SU-DHL-6 (cell line): ENCODE data around the gene ACP4.

Experiments used
- H2AFZ ChIP-seq: fragments of 200-600 bp; sonication (generic); 2 replicates; pipeline ENCODE4 v1.6.1; 2014; ENCODE audit warnings: low read depth, mild to moderate bottlenecking, moderate library complexity, mixed read lengths, antibody characterized with exemption, low read length; ENCODE audit not compliant: severe bottlenecking
- H3F3A ChIP-seq: fragments of 200-600 bp; shearing (Covaris generic); 2 replicates; pipeline ENCODE4 v1.6.0; 2016; ENCODE audit warnings: antibody characterized with exemption, mild to moderate bottlenecking; ENCODE audit not compliant: insufficient read depth
- H3K27ac ChIP-seq: fragments of 200-600 bp; sonication (generic); 2 replicates; pipeline ENCODE4 v1.5.1; 2016; ENCODE audit warnings: low read depth, mild to moderate bottlenecking, low read length, moderate library complexity, mixed read lengths
- H3K27me3 ChIP-seq: fragments of 200-600 bp; sonication (generic), shearing (Covaris generic); 2 replicates; pipeline ENCODE4 v1.6.0; 2014; ENCODE audit warnings: mild to moderate bottlenecking, low read length
- H3K36me3 ChIP-seq: fragments of 200-600 bp; sonication (generic); 2 replicates; pipeline ENCODE4 v1.6.1; 2014; ENCODE audit warnings: mild to moderate bottlenecking, low read length, mixed read lengths
- H3K4me2 ChIP-seq: fragments of 300-600, 200-600 bp; shearing (Covaris generic), sonication (generic); 2 replicates; pipeline ENCODE4 v1.6.0; 2014; ENCODE audit warnings: low read length, low read depth, mild to moderate bottlenecking; ENCODE audit not compliant: poor library complexity, severe bottlenecking
- H3K4me3 ChIP-seq: fragments of 200-600 bp; sonication (generic); 2 replicates; pipeline ENCODE4 v1.5.1; 2014; ENCODE audit warnings: antibody characterized with exemption, low read length, mild to moderate bottlenecking, mixed read lengths; ENCODE audit not compliant: insufficient read depth, poor library complexity, severe bottlenecking
- H3K79me2 ChIP-seq: fragments of 200-600 bp; sonication (generic); 2 replicates; pipeline ENCODE4 v1.6.1; 2014; ENCODE audit warnings: mild to moderate bottlenecking, low read length, moderate library complexity; ENCODE audit not compliant: insufficient read depth
- H3K9ac ChIP-seq: fragments of 200-600 bp; sonication (generic); 2 replicates; pipeline ENCODE4 v1.7.0; 2014; ENCODE audit warnings: mild to moderate bottlenecking, low read length
- H3K9me2 ChIP-seq: fragments of 200-600 bp; sonication (generic); replicated peaks from 2 replicates; pipeline ENCODE4 v1.6.1; 2014; ENCODE audit warnings: low read length; ENCODE audit not compliant: insufficient read depth
- H3K9me3 ChIP-seq: fragments of 200-600 bp; sonication (generic); 2 replicates; pipeline ENCODE4 v1.6.1; 2014; ENCODE audit warnings: low read length, mixed read lengths; ENCODE audit not compliant: insufficient read depth
- H4K20me1 ChIP-seq: fragments of 200-600 bp; sonication (generic); 2 replicates; pipeline ENCODE4 v1.6.1; 2014; ENCODE audit warnings: low read depth, mild to moderate bottlenecking, antibody characterized with exemption, low read length, moderate library complexity, mixed read lengths
- EZH2phosphoT487 ChIP-seq: fragments of 200-600 bp; sonication (generic), shearing (Covaris generic); conservative IDR thresholded peaks from 2 replicates; pipeline ENCODE4 v1.6.1; 2018; ENCODE audit warnings: mild to moderate bottlenecking, antibody characterized with exemption, low read length, moderate library complexity, mixed read lengths
- TF ChIP-seq, protein P1 (sequence below): fragments of 200-600 bp; sonication (generic); IDR thresholded peaks from one replicate; pipeline ENCODE4 v1.5.1; 2017; ENCODE audit warnings: antibody characterized with exemption, mild to moderate bottlenecking, low read length, moderate library complexity; ENCODE audit not compliant: insufficient read depth, poor library complexity, severe bottlenecking

The ACP4 gene

DNA sequence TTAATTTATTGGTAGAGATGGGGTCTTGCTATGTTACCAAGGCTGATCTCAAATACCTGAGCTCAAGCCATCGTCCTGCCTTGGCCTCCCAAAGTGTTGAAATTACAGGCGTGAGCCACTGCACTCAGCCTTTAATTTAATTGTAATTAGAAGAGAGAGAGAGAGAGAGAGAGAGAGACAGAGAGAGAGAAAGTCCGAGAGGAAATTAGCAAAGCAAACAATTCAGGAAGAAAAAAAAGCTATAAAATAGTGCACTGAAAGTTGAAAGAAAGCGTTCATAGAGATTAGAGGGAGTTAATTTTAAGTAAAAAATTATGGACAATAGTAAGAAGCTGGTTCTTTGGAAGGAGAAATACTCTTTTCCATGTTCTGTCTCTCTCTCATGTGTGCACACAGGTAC is 13.0 kb upstream of the ACP4 start:
- H4K20me1 ChIP-seq, result no peaks in the 10 kb centered on the region
- H3K4me3 ChIP-seq, result no peak overlapping the region
- TF ChIP-seq EZH2phosphoT487, result no peak
- TF ChIP-seq, protein P1, sequence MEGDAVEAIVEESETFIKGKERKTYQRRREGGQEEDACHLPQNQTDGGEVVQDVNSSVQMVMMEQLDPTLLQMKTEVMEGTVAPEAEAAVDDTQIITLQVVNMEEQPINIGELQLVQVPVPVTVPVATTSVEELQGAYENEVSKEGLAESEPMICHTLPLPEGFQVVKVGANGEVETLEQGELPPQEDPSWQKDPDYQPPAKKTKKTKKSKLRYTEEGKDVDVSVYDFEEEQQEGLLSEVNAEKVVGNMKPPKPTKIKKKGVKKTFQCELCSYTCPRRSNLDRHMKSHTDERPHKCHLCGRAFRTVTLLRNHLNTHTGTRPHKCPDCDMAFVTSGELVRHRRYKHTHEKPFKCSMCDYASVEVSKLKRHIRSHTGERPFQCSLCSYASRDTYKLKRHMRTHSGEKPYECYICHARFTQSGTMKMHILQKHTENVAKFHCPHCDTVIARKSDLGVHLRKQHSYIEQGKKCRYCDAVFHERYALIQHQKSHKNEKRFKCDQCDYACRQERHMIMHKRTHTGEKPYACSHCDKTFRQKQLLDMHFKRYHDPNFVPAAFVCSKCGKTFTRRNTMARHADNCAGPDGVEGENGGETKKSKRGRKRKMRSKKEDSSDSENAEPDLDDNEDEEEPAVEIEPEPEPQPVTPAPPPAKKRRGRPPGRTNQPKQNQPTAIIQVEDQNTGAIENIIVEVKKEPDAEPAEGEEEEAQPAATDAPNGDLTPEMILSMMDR, result no peak
- H3K27me3 ChIP-seq, result no peaks in the 10 kb centered on the region
- no peaks in the 10 kb centered on the region for H3K36me3 ChIP-seq
- H3F3A ChIP-seq, result no peaks in the 10 kb centered on the region
- no peak overlapping the region for H3K9ac ChIP-seq
- H3K79me2 ChIP-seq, result no peaks in the 10 kb centered on the region
- no peak overlapping the region for H2AFZ ChIP-seq
- no peaks in the 10 kb centered on the region for H3K9me2 ChIP-seq
- no peaks in the 10 kb centered on the region for H3K9me3 ChIP-seq
- no peak overlapping the region for H3K4me2 ChIP-seq
- H3K27ac ChIP-seq, result no peak overlapping the region

DNA sequence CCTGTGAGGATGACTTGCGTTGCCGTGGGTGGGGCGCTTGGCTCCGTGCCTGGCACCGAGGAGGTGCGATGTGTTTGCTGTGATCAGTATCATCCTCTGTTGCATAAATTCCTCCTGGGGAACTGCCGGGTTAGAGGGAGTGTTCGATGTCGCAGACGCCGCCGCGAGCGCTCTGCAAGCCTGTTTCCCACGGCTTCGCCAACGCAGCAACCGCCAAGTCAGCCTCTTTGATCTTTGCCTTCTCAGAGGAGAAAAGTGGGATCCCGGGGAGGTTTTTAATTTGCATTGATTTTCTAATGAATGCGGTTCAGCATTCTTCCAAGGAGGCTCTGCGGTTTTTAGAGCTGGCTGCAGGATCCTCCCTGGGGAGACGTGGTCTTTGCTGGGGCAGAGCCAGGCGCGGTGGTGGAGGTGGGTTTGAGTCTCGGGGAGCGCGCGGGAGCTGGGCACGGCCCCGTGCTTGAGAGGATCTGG is 12.3 kb upstream of the ACP4 start:
- no peak overlapping the region for H2AFZ ChIP-seq
- TF ChIP-seq, protein P1, result no peak
- TF ChIP-seq EZH2phosphoT487, result no peak
- H3K79me2 ChIP-seq, result no peaks in the 10 kb centered on the region
- H3K9me3 ChIP-seq, result no peaks in the 10 kb centered on the region
- H3K36me3 ChIP-seq, result no peaks in the 10 kb centered on the region
- H4K20me1 ChIP-seq, result no peaks in the 10 kb centered on the region
- no peaks in the 10 kb centered on the region for H3K27me3 ChIP-seq
- no peak overlapping the region for H3K4me3 ChIP-seq
- H3K9me2 ChIP-seq, result no peaks in the 10 kb centered on the region
- H3F3A ChIP-seq, result no peaks in the 10 kb centered on the region
- no peak overlapping the region for H3K4me2 ChIP-seq
- H3K27ac ChIP-seq, result no peak overlapping the region
- H3K9ac ChIP-seq, result no peak overlapping the region

DNA sequence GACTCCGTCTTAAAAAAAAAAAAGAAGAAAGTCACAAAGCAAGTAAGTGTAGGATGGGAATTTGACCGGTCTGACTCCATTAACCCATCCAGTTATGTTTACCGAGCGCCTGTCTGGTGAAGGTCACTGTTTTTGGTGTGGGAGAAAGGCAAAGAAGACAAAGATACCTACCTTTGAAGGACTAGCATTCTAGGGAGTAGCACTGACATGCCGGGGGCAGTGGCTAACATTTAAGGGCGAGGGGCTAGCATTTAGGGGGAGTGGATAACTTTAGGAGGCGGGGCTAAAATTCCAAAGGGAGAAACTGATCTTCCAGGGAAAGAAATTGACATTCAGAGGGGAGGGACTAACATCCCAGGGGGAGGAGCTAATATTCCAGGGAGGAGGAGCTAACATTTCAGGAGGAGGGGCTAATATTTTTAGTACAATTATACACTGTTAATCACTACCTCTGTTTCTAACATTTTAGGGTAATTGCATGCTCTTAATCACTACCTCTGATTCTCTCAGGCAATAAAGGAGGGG is 11.2 kb upstream of the ACP4 start:
- no peak for TF ChIP-seq EZH2phosphoT487
- TF ChIP-seq, protein P1, result no peak
- Histone ChIP-seq H3K36me3 (no peaks in the 10 kb centered on the region), H3K9me3 (no peaks in the 10 kb centered on the region), H3K27me3 (no peaks in the 10 kb centered on the region), H3K79me2 (no peaks in the 10 kb centered on the region), H2AFZ (no peak overlapping the region), H3F3A (no peaks in the 10 kb centered on the region), H3K27ac (no peak overlapping the region), H3K9ac (no peak overlapping the region), H3K4me3 (no peak overlapping the region), H3K4me2 (no peak overlapping the region), H3K9me2 (no peaks in the 10 kb centered on the region), H4K20me1 (no peaks in the 10 kb centered on the region)
